GM12872 (cell line): ENCODE measurements around the gene PHF21B.

Experiments
- CTCF ChIP-seq: IDR thresholded peaks from 3 replicates; pipeline ENCODE4 v1.5.1; 2011; ENCODE audit warnings: low read depth, mild to moderate bottlenecking, low read length, moderate library complexity; ENCODE audit not compliant: insufficient read depth

PHF21B gene

GRCh38 chr22:44918166-44918924, 91.5 kb downstream of the PHF21B start:
- TF ChIP-seq CTCF = no peak

- no peak for TF ChIP-seq CTCF
Observed at GRCh38 chr22:44917372-44918165, 92.2 kb downstream of the PHF21B start.

GRCh38 chr22:44916281-44917231, 93.2 kb downstream of the PHF21B start:
- no peak for TF ChIP-seq CTCF

GRCh38 chr22:44915441-44915840, 94.4 kb downstream of the PHF21B start:
- TF ChIP-seq CTCF = no peak

- no peak for TF ChIP-seq CTCF
Observed at GRCh38 chr22:44914026-44914721, 95.6 kb downstream of the PHF21B start.

- no peak for TF ChIP-seq CTCF
Observed at GRCh38 chr22:44913198-44913983, 96.4 kb downstream of the PHF21B start.
